NCI-H1930 (cell line): Measurements from ENCODE around the gene SYT1.
A peak's percentile ranks its signal among the peaks of the same experiment; 100 is the strongest.

Experiments used
- DNase-seq, 2 experiments: peaks; one replicate each; lab custom pipeline; 2025; lab: John Stamatoyannopoulos, UW

The SYT1 gene

DNA sequence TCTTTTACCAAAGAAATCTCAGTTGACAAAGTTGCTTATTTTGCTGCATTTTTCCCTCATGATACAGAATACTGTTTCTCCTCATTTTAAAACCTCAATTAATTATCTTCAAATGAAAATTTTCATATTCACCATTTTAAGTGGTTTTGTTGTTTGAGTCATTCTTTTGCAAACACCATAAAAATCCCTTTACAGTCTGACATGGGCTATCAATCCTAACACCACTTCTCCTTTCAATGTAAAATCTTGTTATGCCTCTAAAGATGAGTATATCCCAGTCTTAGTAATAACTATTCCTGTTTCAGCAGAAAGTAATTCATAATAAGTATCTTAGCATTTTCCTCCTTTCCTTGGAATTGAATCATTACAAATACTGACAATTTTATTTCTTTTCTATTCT is 192.2 kb downstream of the SYT1 start:
- no peak for DNase-seq

DNA sequence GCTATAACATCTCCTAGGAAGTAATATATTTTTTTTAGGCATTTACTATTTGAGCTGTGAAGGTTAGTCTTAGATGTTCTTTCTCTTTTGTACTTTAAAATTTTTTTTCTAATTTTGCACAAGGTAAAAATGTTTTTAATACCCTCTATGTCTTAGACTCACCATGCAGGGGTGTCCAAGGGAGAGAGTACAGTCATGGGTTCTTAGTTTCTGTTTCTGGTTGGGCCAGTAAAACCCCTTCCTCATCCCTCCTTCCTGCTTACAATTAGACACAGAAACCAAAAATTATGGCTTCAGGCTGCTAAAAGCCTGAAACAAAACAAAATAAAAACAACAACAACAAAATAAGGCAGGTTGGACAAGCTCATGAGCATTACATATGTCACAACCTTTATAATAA is 193.0 kb downstream of the SYT1 start:
- no peak for DNase-seq

DNA sequence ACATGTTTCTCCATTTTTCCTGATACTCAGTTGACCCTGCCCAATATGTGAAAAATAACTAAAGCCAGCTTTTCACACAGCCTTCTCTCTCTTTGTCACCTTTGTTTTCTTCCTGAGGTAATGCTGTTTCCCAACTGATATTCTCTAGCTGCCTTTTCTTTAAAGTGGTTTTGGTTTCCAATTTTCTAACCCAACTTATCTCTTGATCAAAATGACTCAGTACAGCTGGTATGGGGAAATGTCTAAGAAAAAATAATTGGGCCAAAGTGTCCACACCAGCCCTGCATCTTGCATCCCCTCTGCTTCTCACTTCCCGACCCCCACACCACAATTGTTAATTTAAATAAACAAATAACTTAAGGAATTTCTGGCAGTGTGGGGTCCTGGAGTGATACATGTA is 193.8 kb downstream of the SYT1 start:
- no peak for DNase-seq

DNA sequence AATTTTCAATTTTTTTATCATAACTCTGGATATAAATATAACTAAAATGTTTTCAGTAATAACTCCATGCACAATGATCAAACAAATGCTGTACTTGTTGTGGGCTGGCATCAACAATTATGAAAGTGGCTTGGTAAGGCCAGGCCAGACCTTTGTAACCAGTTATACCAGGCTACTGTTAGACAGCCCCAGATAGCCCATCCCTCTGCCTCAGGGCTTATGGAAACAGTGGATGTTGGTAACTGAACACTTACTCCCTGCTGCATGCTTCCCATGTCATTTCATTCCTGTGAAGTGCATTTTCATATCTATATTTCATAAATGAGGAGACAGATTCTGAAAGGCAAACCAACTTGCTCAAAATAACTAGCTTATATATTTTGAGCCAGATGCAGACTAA is 195.0 kb downstream of the SYT1 start:
- DNase-seq = no peak

DNA sequence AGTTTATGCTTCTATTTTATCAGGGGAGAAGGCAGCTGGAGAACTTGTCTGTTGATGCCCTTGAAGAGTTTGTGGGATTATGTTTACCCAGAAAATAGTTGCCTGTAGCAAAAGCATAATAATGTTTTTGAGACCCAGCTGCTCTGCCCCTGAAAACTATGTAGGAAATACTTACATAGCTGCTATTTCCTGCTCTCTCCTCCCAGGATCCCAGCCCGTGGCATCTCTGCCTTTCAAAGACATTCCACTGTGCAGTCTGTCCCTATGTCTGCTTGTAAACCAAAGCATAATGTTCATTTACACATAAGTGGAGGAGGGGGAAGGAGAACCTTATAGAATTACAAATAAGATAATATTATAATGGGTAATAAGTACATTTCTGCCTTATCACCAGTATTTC is 198.7 kb downstream of the SYT1 start:
- no peak for DNase-seq

DNA sequence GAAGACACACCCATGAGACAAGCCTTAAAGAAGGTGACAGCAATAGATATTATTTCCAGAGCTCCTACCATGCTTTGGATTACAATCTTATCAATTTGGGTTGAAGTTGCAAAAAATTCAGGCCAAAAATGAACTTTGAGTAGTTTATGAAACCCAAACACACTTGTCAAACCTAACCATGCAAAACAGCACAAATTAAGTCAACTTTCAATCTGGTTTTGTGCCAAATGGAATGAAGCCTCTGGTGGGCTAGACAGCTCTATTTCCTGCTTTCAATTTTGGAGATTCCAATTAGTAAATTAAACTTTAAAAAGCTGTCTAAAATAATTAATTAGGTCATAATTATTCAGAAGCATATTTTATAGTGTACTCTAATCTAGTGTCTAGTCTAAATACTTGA is 203.4 kb downstream of the SYT1 start:
- no peak for DNase-seq

DNA sequence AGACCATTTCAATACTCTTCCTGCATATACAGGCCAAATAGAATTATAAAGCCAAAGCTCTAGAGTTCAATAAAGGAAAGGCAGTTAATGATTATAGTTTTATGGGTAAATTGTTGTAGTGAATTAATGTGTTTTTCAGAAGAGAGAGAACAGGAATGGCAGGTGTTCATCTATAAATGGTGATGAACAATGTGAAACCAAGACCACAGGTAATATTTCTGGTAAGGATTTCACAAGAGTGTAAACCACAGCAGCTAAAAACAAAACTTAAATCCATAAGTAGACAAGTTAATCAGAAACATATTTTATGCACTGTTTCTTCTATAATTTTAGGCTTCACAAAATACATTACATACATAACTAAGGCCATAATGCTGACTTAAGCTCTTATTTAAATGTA is 204.4 kb downstream of the SYT1 start:
- no peak for DNase-seq

DNA sequence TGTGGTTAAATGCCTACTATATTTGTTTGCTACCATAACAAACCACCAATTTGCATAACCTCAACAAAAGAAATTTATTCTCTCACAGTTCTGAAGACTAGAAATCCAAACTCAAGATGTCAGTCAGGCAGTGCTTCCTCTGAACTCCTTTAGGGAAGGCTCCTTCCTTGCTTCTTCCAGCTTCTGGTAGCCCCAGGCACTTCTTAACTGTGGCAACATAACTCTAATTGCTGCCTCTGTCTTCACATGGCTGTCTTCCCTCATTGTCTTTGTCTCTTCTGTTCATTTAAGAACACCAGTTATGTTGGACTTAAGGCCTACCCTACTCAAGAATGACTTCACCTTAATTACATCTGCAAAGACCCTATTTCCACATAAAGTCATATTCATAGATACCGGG is 206.9 kb downstream of the SYT1 start:
- no peak for DNase-seq

DNA sequence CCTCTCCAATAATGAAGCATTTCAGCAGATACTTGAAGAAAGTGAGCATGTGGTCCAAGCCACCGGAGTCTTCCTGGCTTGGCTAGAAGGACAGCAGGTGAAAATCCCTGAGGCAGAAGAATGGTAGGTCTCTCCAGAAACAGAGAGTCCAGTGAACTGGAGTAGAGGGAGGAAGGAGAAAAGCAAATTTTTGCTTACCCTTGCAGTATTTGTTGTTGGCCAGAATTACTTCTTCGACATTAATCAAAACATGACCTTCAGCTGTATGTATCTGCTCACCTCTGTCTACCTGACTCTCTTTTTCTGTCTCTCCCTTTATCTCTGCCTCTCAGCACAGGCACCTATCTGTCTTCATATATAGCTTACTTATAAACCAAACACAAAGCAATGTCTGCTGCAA is 208.9 kb downstream of the SYT1 start:
- no peak for DNase-seq

DNA sequence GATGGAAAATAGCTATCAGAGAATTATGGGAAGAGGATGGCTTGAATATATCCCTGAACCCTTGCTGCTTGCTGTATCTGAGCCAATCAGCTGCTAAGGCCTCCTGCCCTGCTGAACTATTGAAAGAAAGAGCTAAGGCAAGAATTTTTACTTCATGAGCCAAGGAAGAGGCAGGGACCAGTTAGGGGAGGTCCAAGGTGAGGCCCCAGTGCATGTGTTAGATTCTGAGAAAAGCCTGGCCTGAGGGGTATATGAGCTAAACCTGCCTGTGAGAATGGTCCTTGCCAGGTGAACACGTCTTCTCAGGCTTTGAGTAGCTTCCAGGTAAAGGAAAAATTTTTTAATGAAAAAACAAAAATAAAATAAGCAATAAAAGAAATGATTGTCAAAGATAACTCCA is 218.0 kb downstream of the SYT1 start:
- no peak for DNase-seq

DNA sequence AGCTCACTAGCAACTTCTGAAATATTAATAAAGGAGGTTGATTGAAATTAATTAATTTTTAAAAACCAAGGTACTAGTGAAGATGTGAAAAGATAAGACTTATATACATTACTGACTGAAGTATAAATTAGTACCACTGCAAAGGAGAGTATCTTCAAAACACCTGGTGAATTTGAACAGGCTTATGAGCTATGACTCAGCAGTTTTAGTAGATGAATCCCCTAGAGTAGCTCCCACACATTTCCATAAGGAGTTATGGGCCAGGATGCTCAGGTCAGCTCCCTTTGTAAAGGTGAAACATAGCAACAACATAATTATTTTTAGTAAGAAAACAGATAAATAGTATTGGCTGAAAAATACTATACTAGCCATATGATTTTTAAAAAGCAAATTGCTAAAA is 218.6 kb downstream of the SYT1 start:
- peak in 1 of 2 experiments; percentile 6 for DNase-seq

DNA sequence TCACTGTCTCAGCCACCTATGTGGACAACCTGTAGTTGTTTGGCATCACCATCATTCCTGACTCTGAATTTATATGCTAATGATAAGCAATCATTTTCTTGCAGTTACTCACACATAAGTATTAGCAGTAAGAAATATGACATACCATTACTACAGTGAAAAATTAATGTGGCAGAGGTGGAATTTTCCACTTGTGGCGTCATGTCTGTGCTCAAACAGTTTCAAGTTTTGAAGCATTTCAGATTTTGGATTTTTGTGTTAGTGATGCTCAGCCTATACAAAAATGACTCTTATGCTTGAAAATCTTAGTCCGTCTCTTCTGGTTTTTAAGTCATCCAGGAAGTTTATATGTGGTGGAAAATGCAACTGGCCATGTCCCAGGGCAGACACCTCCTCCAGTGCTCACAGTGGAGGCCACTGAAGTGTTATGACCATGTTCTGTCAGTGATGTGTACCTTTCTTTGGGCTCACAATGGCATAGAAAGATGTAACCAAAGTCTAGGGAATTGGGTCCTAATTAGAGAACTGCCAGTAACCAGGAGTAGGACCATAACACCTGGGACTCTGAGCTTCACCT is 220.6 kb downstream of the SYT1 start:
- DNase-seq = no peak

DNA sequence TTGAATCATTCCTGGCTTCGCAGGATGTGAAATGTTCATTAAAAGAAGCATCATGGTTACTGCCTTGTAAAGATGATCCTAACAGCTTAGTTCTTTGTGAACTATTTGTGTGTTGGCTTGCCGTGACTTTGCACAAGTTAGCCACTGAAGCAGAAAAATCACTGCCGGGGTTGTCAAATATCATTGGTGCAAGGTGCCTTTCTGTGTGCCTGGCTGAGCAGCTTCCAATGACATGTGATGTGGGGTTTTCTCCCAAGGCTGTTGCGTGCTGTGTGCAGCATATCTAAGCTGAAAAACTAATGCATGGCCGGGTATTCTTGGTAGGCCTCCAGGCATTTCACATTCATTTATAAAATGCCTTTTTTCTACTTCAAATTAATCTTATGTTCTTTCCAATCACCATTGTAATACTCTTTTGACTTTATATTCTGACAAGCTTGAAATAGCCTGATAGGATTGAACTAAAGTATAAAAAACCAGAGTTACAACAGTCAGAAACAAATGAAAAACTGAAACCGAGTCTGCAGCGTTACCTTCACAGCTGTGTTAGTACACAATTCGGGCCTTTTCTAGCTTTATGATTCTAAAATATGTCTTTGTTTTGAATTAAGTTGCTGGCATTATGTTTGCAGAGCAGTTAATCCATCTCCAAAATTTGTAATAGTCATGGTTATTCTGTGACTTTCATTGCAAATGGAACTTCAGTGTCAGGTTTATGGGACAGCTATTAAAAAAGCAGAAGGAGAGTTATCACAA is 222.1 kb downstream of the SYT1 start:
- no peak for DNase-seq

DNA sequence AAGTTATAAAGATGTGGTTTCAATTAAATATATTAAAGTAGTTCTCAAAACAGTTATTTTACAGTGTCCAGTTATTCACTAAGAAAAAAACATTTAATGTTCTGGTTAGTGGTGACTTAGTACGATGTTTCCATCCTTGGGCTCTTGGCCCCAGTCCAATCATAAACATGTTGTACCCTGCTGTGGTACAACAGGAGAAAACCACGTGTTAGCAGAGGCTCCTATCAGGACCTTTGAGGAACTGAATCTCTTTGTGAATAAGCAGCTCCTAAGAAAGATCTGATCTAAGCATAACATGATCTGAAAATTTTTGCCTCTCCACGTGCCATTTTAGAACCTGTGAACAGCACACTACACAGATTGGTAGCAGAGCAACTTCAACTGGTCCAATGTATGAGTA is 234.0 kb downstream of the SYT1 start:
- no peak for DNase-seq

DNA sequence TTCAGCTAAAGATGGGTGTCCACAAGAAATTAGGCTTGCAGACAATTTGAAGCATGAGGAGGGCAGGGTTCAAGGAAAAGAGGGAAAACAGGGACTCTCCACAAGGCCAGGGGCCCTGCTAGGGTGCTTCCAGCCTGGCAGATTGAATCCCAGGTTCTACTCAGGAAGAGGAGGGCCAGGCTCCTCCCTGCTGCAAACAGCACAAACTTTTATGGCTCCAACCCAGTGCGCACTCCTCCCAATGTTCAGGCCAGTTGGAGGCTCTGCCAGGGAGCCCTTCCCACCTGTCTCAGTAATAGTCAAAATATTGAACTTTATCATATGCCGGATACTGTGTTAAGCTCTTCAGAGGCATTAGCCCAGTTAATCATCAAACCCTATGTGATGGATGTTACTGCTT is 244.4 kb downstream of the SYT1 start:
- DNase-seq = no peak

DNA sequence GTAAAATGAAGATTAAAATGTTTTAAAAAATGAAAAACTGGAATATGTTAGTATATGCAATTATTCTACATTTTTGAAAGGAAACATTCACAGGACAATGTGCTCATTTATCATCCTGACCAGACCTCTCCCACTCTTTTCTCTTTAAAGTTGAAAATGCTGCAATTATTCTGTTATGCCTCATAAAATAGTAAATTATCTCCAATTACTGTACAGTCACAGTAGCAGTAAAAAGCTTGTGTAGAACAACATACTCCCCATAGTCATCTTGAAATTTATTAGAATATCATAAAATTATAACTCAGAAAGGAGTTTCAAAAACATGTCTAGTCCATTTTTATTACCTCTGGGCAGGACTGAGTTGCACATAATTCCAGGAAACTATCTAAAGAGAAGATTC is 250.3 kb downstream of the SYT1 start:
- no peak for DNase-seq

DNA sequence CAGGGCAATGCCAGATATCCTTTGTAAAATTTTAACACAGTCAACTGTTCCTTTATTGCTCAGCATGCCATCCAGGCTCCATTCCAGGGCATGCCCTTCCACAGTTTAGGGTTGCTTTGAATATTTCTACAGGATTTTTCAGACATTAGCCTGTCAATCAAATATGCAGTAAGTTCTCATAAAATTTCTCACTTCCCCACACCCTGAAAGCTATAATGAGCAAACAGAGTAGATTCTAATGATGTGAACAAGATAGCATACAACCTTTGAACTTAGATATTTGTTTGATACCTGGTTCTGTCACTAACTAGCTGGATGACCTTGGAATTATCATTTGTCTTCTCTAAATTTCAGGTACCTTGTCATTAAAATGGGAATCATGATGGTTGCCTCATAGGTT is 251.2 kb downstream of the SYT1 start:
- no peak for DNase-seq

DNA sequence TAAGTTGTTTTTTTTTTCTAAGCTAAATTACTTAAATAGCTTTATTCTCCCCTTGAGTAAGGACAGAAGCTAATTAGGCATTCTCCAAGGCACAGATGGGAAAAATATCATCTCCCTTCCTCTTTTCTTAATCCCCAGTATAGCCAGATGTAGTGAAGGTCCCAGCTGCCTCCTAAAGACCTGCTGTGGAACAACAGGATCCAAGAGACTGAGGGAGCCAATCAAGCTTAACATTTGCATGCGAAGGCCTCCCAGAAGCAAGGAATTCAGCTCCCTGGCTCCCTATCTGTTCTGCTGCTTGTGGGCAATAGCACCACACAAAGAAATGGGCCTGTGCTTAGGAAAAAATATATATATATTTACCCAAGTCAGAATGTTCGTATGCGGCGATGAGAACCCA is 255.2 kb downstream of the SYT1 start:
- no peak for DNase-seq

DNA sequence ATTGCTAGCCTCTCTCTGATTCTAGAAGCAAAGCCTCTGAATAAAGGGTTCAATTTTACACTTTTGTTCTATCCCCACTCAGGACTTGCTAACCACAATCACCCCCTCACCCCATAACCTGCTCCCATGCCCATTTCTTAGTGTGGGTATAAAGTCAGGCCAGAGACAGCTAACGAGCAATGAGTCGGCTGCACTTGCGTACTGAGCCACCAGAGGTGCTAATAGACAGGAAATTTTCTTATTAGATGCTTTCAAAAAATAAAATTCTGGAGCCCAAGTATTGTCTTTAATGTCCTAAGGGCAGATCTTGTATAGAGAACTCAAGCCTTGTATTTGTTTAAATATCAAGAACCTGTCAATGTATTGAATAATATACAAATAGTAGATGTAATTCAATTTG is 256.9 kb downstream of the SYT1 start:
- no peak for DNase-seq

DNA sequence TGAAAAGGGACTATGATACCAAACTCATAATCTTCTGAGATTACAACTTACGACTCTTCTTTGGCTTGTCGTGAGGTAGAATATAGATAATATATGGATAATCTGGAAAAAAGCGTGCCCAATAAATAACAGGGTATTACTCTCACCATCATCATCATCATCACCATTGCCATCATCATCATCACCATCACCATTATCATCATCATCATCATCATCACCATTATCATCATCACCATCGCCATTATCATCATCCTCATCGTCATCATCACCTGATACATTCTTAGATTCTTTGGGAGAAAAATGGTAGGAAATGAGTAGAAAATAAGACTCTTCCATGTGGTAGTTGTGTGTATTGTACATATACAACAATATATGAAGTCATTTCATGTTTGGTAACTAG is 259.8 kb downstream of the SYT1 start:
- no peak for DNase-seq

DNA sequence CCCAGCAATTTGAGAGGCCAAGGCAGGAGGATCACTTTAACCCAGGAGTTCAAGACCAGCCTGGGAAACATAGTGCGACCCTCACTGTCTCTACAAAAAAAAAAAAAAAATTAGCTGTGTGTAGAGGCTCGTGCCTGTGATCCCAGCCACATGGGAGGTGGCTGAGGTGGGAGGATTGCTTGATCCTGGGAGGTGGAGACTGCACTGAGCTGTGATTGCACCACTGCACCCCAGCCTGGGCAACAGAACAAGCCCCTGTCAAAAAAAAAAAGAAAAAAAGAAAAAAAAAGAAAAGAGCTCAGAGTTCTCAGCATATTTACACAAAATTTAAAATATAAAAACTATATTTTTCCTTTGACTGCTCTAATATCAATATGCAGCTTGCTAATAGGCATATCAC is 260.8 kb downstream of the SYT1 start:
- DNase-seq = no peak

DNA sequence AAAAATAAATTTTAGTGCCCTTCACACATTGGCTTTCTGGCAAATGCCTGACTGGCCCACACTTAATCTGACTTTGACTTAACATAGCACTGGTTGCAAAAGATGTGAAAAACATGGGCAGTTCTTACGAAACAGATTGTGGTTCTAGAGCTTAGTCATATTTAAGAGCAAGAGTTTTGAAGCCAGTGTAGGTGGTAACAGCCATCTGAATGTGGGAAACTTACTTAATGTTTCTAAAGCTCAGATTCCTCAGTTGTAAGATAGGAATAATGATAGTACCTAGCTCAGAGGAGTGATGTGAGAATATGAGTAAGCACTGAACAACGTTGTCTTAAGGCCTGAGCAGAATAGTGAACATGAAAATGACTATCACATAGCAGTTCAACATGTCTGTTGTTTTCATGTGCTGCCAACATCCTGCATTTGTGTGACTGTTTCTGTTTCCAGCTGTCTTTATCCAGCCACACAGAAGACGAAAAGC is 262.7 kb downstream of the SYT1 start:
- DNase-seq = no peak

DNA sequence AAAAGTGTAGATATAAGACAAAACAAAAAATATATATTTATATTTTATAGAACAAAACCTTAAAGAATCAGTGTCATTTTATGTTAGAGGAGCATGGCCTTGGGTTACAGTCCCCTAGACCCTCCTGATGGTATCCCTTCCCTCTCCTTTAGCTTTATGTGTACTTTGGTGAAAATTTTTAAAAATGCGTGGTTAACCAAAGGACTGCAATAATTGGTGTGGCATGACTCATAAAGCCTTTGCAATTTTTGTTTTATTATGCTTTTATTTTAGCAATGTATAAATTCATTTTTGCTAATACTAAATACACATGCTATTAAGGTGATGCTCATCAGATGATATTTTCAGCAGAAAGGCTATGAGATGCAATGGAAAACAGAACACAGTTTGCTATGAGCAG is 264.4 kb downstream of the SYT1 start:
- DNase-seq = no peak

DNA sequence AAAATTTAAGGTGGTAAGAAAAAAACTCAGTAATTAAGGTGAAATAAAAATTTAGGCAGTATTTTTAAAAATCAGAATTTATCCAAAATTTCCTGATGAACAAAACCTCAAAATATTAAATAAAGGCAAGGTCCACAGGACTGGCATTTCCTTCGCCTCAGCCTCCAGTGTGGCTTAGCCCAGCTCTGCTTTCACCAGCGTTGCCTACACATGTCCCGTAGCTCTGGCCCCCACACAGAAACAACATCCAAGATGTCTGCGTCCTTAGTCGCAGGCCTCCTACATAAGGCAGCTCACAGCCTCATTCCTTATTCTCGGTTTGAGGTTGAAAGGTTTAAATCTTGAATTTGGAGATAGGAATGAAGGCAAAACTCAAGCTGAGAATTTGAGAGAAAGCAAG is 274.3 kb downstream of the SYT1 start:
- no peak for DNase-seq
